SU-DHL-6 (cell line): Measurements from ENCODE around the gene ZFYVE9.

Source experiments
- H2AFZ ChIP-seq: fragments of 200-600 bp; sonication (generic); 2 replicates; pipeline ENCODE4 v1.6.1; 2014; ENCODE audit warnings: low read depth, mild to moderate bottlenecking, moderate library complexity, mixed read lengths, antibody characterized with exemption, low read length; ENCODE audit not compliant: severe bottlenecking
- H3F3A ChIP-seq: fragments of 200-600 bp; shearing (Covaris generic); 2 replicates; pipeline ENCODE4 v1.6.0; 2016; ENCODE audit warnings: antibody characterized with exemption, mild to moderate bottlenecking; ENCODE audit not compliant: insufficient read depth
- H3K27ac ChIP-seq: fragments of 200-600 bp; sonication (generic); 2 replicates; pipeline ENCODE4 v1.5.1; 2016; ENCODE audit warnings: low read depth, mild to moderate bottlenecking, low read length, moderate library complexity, mixed read lengths
- H3K27me3 ChIP-seq: fragments of 200-600 bp; sonication (generic), shearing (Covaris generic); 2 replicates; pipeline ENCODE4 v1.6.0; 2014; ENCODE audit warnings: mild to moderate bottlenecking, low read length
- H3K36me3 ChIP-seq: fragments of 200-600 bp; sonication (generic); 2 replicates; pipeline ENCODE4 v1.6.1; 2014; ENCODE audit warnings: mild to moderate bottlenecking, low read length, mixed read lengths
- H3K4me2 ChIP-seq: fragments of 300-600, 200-600 bp; shearing (Covaris generic), sonication (generic); 2 replicates; pipeline ENCODE4 v1.6.0; 2014; ENCODE audit warnings: low read length, low read depth, mild to moderate bottlenecking; ENCODE audit not compliant: poor library complexity, severe bottlenecking
- H3K4me3 ChIP-seq: fragments of 200-600 bp; sonication (generic); 2 replicates; pipeline ENCODE4 v1.5.1; 2014; ENCODE audit warnings: antibody characterized with exemption, low read length, mild to moderate bottlenecking, mixed read lengths; ENCODE audit not compliant: insufficient read depth, poor library complexity, severe bottlenecking
- H3K79me2 ChIP-seq: fragments of 200-600 bp; sonication (generic); 2 replicates; pipeline ENCODE4 v1.6.1; 2014; ENCODE audit warnings: mild to moderate bottlenecking, low read length, moderate library complexity; ENCODE audit not compliant: insufficient read depth
- H3K9ac ChIP-seq: fragments of 200-600 bp; sonication (generic); 2 replicates; pipeline ENCODE4 v1.7.0; 2014; ENCODE audit warnings: mild to moderate bottlenecking, low read length
- H3K9me2 ChIP-seq: fragments of 200-600 bp; sonication (generic); replicated peaks from 2 replicates; pipeline ENCODE4 v1.6.1; 2014; ENCODE audit warnings: low read length; ENCODE audit not compliant: insufficient read depth
- H3K9me3 ChIP-seq: fragments of 200-600 bp; sonication (generic); 2 replicates; pipeline ENCODE4 v1.6.1; 2014; ENCODE audit warnings: low read length, mixed read lengths; ENCODE audit not compliant: insufficient read depth
- H4K20me1 ChIP-seq: fragments of 200-600 bp; sonication (generic); 2 replicates; pipeline ENCODE4 v1.6.1; 2014; ENCODE audit warnings: low read depth, mild to moderate bottlenecking, antibody characterized with exemption, low read length, moderate library complexity, mixed read lengths
- CTCF ChIP-seq: fragments of 200-600 bp; sonication (generic); IDR thresholded peaks from one replicate; pipeline ENCODE4 v1.5.1; 2017; ENCODE audit warnings: antibody characterized with exemption, mild to moderate bottlenecking, low read length, moderate library complexity; ENCODE audit not compliant: insufficient read depth, poor library complexity, severe bottlenecking
- EZH2phosphoT487 ChIP-seq: fragments of 200-600 bp; sonication (generic), shearing (Covaris generic); conservative IDR thresholded peaks from 2 replicates; pipeline ENCODE4 v1.6.1; 2018; ENCODE audit warnings: mild to moderate bottlenecking, antibody characterized with exemption, low read length, moderate library complexity, mixed read lengths

The ZFYVE9 gene

GRCh38 chr1:52119301-52120079 lies 22.4 kb upstream of the ZFYVE9 start:
- Histone ChIP-seq H3K4me2 (no peak overlapping the region), H3K27me3 (no peaks in the 10 kb centered on the region)

GRCh38 chr1:52122384-52122783 lies 19.5 kb upstream of the ZFYVE9 start:
- Histone ChIP-seq H3K4me2 (no peak overlapping the region), H3K27me3 (no peaks in the 10 kb centered on the region), H3K9me2 (no peaks in the 10 kb centered on the region), H2AFZ (no peak overlapping the region), H3K36me3 (no peaks in the 10 kb centered on the region), H4K20me1 (no peaks in the 10 kb centered on the region), H3K9me3 (no peaks in the 10 kb centered on the region), H3K27ac (no peak overlapping the region), H3K9ac (no peak overlapping the region), H3K4me3 (no peak overlapping the region), H3F3A (no peaks in the 10 kb centered on the region), H3K79me2 (no peaks in the 10 kb centered on the region)
- no peak for TF ChIP-seq EZH2phosphoT487
- no peak for TF ChIP-seq CTCF

More at GRCh38 chr1:52119301-52120079, 22.4 kb upstream of the ZFYVE9 start:
- Histone ChIP-seq H2AFZ (no peak overlapping the region), H3K9ac (no peak overlapping the region), H3K4me3 (no peak overlapping the region), H3K36me3 (no peaks in the 10 kb centered on the region), H3K79me2 (no peaks in the 10 kb centered on the region), H3F3A (no peaks in the 10 kb centered on the region), H4K20me1 (no peaks in the 10 kb centered on the region), H3K27ac (no peak overlapping the region), H3K9me2 (no peaks in the 10 kb centered on the region), H3K9me3 (no peaks in the 10 kb centered on the region)
- no peak for TF ChIP-seq EZH2phosphoT487
- TF ChIP-seq CTCF: no peak

GRCh38 chr1:52123622-52124021 lies 18.3 kb upstream of the ZFYVE9 start:
- Histone ChIP-seq H3K4me3 (no peak overlapping the region), H4K20me1 (no peaks in the 10 kb centered on the region), H3K27me3 (no peaks in the 10 kb centered on the region), H3K79me2 (no peaks in the 10 kb centered on the region), H3K4me2 (no peak overlapping the region), H3K9ac (no peak overlapping the region), H2AFZ (no peak overlapping the region), H3K27ac (no peak overlapping the region), H3K9me3 (no peaks in the 10 kb centered on the region), H3K36me3 (no peaks in the 10 kb centered on the region), H3F3A (no peaks in the 10 kb centered on the region), H3K9me2 (no peaks in the 10 kb centered on the region)
- no peak for TF ChIP-seq CTCF
- no peak for TF ChIP-seq EZH2phosphoT487
